NCI-H187 treated with DMSO at 0.1 percent for 48 hours (cell line): ENCODE measurements around the gene CATSPERE.
"Not testable (repeated sequence)": the region's sequence is repeated elsewhere in the genome, so short reads cannot be mapped to it uniquely, and the experiment has no call there.

Source experiments
- DNase-seq: peaks from one replicate; lab custom pipeline; 2025; lab: John Stamatoyannopoulos, UW

CATSPERE gene

DNA sequence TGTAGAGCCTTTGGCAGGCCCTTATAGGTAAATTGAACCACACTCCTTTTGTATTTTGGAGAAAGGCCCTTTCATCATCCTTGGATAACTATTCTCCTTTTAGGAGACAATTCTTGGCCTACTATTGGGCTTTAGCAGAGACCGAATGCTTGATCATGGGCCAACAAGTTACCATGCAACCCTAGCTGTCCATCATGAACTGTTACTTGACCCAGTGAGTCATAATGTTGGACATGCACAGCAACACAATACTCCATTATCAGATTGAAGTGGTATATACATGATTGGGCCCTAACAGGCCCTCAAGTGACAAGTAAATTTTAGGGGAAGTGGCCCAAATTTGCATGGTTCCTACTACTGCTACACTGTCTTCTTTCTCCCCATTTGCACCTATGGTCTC is 84.4 kb downstream of the CATSPERE start:
- DNase-seq = no peak

DNA sequence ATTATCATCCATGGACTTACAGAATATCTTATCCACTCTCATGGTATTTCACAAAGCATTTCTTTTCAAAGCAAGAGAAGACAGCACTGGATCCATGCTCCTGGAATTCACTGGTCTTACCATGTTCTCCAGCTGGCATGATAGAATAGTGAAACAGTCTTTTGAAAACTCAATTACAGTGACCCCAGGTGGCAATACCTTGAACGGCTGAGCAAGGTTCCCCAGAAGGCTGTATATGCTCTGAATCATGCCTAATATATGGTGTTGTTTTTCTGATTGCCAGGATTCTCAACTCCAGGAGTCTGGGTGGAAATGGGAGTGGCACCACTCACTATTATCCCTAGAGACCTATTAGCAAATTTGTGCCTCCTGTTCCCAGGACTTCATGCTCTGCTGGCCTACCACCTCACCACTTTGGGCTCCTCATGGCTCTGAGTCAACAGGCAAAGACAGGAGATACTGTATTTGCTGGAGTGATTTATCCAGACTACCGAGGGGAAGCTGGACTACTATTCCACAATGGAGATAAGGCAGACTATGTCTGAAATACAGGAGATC is 87.6 kb downstream of the CATSPERE start:
- no peak for DNase-seq

DNA sequence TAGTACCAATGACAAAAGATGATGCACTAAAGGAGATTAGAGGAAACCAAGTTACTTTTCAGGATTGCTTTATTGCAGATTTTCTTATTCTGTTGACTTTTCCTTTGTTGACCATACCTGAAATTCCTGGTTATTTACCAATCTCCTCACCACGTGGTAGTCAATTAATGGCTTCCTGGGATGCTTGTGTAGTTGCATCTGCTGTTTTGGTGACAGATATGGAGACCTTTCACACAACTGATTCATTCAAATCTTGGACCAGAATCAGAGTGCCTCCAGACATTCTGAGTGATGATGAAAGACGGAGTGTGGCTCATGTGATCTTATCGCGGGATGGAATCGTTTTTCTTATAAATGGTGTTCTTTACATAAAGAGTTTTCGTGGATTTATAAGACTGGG is 91.3 kb downstream of the CATSPERE start:
- DNase-seq = no peak

DNA sequence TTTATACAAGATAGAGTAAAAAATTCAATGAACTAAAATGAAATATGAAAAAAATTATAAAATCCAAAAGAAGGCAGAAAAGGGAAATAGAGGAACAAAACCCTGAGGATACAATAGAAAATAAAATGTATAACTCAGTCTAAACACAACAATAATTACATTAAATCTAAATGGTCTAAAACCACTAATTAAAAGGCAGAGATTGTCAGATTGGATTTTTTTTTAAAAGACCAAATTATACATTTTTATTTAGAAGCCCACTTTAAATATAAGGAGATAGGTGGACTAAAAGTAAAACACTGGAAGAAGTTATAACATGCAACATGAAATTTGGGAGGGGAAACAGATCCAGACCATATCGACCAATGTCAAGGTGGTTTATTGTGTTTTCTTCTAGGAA is 95.2 kb downstream of the CATSPERE start:
- DNase-seq = no peak

DNA sequence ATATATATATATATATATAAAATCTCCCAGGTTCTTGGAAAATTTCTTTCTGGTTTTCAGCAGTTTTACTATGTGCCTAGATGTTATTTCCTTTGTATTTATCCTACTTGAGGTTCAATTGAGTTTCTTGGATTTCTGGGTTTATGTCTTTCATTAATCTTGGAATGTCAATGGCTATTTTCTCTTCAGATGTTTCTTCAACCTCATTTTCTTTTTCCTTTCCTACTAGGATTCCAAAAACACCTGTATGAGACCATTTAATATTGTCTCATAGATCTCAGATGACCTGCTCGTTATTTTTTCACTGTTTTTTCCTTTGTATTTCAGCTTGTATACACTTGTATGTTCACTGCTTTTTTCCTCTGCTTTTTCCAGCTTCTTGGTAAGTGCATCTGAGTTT is 96.5 kb downstream of the CATSPERE start:
- no peak for DNase-seq

DNA sequence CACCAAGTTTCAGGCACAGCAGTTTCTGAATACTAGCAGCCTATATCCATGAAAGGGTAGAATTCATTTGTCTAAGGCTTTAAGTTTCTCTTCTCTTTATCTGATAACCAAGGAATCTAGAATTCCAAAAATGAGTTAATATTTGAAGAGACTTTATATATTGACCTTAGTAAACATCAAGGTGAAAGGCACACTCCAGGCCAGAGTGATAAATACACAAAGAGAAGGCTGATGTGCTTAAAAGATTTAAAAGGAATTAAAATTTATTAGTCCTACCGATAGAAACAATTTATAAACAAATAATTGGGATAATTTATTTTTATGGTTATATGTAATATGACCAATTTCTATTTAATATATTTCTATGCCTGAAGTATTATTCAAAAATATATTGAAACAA is 98.5 kb downstream of the CATSPERE start:
- no peak for DNase-seq

DNA sequence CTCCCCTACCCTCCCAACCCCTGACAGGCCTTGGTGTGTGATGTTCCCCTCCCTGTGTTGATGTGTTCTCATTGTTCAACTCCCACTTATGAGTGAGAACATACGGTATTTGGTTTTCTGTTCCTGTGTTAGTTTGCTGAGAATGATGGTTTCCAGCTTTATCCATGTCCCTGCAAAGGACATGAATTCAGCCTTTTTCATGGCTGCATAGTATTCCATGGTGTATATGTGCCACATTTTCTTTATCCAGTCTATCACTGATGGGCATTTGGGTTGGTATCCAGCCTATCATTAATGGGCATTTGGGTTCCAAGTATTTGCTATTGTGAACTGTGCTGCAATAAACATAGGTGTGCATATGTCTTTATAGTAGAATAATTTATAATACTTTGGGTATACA is 101.8 kb downstream of the CATSPERE start:
- DNase-seq = not testable (repeated sequence)

DNA sequence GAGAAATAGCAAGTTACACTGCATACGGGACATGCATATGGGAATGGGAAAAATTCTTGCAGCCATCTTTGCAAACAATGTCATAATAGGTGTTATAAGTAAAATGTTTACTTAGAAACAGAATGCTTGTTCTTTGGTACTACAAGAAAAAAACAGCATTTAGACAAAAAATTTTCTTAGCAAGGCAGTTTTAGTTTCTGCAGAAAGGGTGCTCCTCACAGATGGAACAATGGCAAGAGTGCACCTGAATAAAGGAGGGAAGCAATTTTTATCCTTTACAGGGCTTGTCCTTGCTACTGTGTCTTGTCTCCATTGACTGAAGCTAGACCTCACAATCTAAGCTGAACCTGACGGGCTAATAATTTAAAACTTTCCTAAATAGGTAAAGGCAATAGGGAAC is 112.7 kb downstream of the CATSPERE start:
- DNase-seq = no peak

DNA sequence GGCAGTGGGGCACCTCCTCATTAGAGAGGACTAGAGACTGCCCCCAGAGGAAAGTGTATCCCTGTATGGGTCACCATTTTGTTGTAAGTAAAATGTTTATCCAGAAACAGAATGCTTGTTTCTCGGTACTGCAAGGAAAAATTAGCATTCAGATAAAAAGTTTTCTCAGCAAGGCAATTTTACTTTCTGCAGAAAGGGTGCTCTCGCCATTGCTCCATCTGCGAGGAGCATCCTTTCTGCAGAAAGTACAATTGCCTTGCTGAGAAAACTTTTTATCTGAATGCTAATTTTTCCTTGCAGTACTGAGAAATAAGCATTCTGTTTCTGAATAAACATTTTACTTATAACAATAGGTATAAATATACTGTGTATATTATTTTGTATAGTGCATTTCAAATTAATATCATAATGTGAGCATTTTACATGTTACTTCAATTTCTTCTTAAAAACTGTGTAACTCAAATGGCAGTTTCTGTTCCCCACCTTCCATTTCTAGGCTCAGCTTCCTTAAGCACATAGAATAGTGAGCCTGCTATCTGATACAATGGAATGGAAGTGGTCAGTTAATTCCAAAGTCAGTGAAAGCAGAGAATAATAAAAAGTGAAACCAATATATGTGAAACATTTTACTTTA is 115.3 kb downstream of the CATSPERE start:
- DNase-seq = no peak

DNA sequence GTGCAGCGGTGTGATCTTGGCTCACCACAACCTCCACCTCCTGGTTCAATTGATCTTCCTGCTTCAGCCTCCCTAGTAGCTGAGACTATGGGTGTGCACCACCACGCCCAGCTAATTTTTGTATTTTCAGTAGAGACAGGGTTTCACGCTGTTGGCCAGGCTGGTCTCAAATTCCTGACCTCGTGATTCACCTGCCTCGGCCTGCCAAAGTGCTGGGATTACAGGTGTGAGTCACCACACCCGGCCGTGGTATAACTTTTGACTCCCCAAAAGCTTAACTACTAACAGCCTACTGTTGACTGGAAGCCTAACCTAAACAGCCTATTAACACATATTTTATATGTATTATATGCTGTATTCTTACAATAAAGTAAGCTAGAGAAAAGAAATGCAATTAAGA is 117.1 kb downstream of the CATSPERE start:
- DNase-seq = not testable (repeated sequence)

DNA sequence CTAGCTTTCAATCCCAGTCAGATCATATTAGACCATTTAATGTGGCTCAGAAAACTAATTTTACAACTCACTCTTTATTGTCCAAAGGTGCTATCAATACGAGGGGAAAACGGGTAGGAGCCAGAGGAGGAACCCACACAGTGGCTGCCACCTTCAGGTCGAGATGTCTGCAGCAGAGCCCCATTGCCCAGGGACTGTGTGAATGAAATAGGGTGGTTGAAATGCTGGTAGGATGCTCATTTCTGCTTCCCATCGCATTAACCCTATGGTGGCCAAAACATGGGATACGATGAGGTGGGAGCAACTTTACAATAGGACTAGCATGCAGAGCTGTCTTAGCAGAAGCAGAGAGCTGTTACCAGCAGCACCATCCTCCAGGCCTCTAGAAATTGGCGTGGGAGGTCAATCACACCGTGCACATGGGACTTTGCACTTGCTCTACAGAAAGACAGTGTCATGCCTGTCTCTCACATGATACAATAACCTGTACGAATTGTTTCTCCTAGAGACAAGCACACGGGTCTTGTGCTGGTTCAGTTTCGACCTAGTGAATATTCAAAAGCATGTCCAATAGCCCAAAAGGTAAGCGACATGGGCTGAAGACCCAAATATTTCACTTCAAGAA is 122.4 kb downstream of the CATSPERE start:
- no peak for DNase-seq

DNA sequence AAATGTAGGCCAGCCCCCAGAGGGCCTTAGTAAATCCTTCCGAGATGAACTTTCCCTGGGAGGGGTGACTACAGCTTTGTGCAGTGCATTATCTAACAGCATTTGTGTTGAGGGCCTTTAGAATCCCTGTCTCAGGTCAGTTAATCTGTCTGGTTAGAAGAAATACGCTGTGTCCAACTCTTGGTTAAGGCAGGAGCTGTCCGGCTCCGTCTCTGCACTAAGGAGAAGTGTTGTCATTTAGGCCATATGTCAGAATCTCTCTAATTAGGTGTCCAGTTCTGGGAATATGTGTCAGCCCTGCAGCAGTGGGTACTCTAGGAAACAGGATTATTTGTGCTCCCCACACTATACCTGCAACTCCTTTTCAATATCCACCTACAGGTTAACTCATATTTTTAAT is 124.8 kb downstream of the CATSPERE start:
- DNase-seq = no peak

DNA sequence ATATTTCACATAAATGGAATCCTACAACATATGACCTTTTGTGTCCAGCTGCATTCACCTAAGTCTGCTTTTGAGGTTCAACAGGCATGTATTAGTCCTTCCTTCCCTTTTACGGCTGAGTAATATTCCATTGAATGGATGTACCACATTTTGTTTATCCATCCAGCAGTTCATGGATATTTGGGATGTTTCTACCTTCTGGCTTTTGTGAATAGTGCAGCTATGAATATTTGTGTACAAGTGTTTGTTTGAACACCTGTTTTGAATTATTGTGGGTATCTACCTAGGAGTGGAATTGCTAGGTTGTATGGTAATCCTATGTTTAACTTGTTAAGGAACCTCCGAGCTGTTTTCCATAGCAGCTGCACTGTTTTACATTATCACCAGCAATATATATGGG is 129.6 kb downstream of the CATSPERE start:
- no peak for DNase-seq

DNA sequence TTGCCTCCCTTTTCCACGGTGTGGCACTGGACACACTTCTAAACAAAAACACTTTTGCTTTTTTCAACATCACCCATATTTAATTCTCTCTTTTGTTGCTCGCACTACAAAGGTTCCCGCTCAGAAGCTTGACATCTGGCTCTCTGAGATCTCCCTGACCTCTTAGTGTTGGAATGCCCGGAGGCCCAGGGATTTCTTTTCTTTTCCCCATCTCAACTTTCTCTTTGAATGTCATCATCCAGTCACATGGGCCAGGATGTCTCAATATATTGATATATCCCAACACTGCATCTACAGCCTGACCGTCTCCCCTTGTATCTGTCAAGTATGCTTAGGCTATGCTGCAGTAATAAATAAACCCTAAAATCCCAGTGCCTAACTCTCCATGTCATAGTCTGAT is 137.5 kb downstream of the CATSPERE start:
- no peak for DNase-seq

DNA sequence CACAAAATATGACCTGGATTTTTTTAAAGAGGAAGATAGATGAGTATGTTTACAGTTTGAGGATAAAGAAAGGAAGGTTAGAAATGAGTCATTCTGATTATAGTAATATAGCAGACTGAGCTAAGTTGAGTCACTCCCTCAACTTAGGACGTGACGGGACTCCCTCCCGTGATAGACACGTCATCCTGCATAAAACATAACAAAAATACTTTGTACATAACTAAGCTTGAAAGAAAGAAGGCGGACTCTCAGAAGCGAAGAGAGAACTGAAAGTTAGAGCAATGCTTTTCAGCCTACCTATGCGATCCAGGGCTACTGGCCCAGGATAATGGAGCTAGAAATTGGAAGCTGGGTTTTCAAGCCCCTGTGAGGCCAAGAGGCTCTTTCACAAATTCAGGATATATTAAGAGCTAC is 138.9 kb downstream of the CATSPERE start:
- no peak for DNase-seq

DNA sequence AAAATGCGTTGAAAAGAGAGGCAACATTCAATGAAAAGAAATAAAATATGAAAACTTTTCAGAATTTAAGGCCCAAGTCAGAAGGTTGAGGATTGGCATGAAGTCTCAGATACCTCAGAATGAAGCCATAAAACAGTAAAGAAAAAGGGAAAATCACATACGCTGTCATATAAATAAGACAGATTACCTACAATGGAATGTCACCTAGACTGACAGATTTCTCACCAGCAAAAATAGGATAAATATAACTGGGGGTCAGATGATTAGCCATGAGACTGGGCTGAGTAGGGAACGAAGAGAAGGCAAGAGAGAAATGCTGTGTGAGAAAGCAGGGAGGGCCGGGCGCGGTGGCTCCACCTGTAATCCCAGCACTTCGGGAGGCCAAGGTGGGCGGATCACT is 140.3 kb downstream of the CATSPERE start:
- DNase-seq = no peak

DNA sequence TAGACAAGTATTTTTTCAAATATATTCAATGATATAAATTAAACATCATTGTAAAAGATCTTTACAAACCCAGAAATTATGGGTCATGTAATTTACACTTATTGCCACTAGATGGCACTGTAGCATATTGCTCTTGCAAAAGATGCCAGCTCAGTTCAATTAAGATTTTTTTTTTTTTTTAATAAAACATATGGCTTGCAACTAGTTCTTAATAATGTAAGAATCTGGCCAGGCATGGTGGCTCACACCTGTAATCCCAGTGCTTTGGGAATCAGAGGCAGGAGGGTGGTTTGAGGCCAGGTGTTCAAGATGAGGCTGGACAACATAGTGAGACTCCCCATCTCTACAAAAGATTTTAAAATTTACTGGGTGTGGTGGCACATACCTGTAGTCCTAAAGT is 142.4 kb downstream of the CATSPERE start:
- DNase-seq = no peak

DNA sequence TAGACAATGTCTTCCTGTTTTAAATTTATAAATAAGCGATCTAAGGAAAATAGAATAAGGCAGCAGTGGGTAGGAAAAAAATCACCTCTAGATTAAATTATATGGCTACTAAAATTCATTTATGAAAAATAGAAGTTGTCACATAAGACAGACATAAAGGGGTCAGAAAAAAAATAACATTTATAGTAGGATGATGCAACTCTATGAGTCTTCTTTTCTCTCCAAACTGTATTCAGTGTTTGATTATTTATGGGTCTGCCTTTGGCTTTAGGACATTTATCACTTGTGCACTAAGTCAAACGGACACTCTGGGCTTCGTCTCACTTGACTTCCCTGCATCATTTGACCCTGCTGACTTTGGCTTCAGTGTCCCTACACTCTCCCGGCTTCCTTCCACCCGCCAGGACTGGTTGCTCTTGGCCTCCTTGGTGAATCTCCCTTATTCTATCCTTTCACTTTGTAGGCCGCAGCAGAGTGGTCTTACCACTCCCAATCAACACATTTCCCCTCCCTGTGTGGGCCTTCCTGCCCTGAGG is 144.8 kb downstream of the CATSPERE start:
- no peak for DNase-seq

DNA sequence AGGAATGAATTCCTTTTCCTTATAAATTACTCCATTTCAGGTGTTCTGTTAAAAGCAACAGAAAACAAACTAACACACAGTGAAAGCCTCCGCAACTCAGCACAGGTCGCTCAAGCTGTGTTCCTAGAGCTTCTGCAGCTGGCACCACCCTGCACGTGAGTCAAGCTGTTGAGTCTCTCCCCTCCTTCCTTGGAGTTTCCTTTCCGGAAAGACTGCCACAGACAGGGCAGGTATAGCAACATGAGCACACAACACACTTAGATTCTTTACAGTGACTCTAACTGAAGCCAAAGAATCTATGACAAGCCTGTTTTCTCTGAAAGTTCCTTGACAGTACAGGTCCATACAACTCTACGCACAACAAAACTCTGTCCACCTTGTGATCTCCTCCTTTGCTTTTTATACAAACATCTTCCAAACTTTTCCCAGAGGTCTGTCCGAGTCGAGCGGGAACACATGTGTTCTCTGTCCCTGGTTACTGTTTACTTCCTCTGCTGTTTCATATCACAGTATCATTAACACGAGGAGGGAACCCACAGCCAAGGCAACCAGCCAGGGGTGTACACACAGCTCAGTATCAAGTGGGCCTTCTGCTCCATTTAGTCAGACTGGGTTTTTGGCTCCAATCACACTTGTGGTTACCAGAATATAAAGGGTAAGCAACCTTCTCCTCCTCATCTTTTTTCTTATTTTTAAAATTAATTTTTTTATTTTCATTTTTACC is 153.2 kb downstream of the CATSPERE start:
- no peak for DNase-seq

DNA sequence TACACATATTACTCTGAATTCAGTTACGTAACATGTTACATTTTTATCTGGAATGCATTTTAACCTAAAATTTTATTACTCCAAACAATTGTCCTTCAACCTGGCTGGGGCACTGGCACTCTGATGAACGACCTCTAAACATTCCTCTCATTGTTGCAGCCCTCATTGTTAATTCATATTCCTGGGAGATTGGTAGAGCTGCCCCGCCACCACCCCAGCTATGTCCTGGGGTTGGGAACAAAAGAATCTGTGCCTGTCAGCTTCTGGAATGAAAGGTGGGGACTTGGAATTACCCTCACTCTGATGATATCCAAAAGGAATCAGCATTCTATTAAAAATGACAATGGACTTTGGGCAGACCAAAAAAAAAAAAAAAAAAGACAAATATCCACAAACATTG is 153.8 kb downstream of the CATSPERE start:
- DNase-seq = no peak

DNA sequence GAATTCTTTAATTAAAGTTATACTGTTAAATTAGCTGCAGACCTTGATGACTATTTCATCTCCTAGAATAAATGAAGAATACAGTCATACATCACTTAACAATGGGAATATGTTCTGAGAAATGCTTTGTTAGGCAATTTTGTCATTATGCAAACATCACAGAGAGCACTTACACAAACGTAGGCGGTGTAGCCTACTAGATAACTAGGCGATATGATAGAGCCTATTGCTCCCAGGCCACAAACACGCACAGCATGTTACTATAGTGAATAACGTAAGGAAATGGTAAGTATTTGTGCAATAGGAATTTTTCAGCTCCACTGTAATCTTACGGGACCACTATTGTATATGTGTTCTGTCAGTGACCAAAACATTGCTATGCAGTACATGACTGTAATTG is 154.2 kb downstream of the CATSPERE start:
- DNase-seq = no peak

DNA sequence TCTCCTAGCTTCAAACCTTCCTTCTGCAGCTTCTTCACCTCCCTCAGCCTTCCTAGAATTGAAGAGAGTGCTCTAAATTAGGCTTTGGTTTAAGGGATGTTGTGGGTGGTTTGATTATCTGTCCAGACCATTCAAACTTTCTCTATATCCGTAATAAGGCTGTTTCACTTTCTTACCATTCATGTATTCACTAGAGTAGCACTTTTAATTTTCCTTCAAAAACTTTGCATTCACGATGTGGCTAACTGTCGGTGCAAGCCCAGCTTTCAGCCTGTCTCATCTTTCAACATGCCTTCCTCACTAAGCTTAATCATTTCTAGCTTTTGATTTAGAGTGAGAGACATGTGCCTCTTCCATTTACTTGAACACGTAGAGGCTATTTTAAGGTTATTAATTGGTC is 165.6 kb downstream of the CATSPERE start:
- no peak for DNase-seq

DNA sequence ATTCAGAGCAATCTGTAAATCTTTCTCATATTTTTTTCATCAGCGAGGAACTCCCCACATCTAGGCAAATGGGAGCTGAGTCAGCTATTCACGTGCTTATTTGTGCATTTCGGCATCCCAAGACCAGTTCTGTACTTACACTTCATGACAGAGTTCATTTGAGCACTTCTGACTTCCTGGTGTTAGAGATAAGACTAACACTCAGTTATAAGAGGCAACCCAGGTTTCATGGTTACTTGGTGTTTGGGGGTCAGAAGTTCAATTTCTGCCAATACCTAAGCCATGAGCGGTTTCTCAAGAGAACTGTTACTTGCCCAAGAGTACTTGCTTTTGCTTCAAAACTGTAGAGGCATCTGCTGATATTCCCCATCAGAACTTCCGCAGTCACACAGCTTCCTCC is 167.7 kb downstream of the CATSPERE start:
- no peak for DNase-seq
